Measurements from ENCODE around the gene LARGE1.
"Not testable (repeated sequence)": the region's sequence is repeated elsewhere in the genome, so short reads cannot be mapped to it uniquely, and the experiment has no call there.

The LARGE1 gene

DNA sequence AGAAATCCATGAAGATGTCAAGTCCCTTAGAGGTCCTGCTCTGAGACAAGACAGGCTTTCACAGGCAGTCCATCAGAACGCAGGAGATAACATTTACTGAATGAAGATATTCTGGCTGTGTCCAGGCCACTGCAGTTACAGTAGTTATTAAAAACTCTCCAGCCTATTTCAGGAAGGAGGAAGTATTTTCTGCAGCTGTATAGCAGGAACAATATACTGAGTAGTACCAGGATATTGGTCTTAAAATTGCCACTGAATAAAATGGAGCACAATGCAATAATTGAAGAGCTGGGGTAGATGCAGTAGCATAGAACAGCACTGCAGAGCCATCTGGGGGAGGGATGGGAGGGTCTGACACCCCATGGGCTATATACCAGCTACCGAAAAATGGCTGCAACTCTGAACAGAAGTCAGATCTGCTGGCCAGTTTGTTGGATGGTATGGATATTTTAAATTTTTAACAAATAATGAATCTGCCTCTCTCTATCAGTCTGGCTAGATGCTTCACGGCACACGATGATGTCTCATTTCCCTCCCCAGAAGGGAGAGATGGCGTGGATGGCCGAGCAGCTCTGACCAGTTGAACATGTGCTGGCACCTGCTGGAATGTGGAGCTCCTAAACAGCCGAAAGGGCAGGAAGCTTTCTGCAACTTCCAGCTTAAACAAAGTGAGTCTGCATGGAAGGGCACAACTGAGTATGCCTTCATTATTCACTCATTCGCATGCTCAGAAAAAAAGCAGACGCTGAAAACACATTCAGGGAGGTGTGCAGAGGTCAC is 520.0 kb downstream of the LARGE1 start:
- no peak for DNase-seq

DNA sequence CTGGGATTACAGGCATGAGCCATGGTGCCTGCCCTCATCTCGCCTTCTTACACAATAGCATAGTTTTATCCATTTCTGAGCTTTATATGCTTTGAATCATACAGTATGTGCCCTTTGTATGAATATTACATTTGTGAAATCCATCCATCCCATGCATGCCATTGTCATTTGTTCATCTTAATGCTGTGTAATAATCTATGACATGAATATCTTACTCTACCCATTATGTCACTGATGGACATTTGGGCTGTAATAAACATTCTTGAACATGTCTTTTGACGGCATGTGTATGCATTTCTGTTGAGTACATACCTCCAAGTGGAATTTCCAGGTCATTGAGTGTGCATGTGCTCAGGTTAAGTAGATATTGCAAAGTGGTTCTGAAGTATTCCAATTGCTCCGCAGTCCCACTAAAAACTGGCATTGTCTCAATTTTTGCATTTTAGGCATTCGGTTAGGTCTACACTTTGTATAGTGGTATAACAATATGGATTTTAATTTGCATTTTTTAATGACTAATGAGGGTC is 522.8 kb downstream of the LARGE1 start:
- DNase-seq: no peak

DNA sequence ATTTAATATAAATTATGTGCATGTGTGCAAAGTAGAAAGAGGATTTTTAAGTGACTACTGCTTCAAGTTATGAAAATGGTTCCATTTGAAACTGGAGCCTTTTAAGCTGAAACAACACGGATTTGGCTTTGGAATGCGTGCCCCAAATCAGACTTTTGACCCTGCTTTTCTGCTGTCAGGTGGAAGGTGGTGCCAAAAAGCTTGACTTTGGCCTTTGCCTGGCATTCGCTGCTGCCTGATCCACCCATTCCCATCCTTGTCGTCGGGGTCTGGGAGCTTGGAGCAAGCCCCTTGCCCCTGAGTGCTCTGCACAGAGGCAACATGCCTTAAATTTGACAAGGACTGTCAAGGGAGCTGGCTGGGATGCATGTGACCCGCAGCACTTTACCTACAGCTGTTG is 526.8 kb downstream of the LARGE1 start:
- DNase-seq: peak; percentile 31

DNA sequence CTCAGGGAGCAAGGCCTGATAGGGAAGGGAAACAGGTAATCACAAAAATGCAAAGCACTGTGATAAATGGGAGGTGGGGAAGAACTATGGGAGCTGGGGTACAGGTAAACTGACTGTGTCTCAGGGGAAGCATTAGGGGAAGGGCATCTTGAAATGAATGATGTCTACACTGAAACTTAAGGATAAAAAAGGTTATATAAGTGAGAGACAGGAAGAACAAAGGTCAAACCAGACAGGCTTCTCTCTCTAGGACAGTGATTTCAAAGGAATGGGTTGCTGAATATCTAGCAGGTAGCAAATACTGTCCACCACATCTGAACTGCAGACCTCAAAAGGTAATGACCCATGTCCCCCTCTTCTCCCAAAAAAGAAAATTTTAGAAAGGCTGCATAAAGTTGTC is 529.0 kb downstream of the LARGE1 start:
- no peak for DNase-seq

DNA sequence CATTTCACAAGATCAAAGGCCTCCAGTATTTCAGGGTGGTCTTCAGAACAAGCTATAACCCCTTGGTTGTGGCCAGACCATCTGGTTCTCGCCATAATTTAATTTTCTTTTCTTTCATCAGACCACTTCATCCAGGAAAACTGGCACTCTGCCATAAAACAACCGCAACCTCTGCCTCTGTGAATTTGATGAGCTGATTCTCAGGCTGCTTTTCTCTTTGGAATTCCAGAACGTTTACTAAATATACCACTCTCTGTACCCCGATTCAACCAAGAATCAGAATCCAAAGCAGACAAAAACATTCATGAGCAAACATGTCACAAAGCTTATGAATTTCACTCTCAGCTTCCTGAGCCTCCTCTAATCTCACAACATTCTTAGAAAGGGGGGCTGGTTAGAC is 530.3 kb downstream of the LARGE1 start:
- DNase-seq: peak; percentile 49

DNA sequence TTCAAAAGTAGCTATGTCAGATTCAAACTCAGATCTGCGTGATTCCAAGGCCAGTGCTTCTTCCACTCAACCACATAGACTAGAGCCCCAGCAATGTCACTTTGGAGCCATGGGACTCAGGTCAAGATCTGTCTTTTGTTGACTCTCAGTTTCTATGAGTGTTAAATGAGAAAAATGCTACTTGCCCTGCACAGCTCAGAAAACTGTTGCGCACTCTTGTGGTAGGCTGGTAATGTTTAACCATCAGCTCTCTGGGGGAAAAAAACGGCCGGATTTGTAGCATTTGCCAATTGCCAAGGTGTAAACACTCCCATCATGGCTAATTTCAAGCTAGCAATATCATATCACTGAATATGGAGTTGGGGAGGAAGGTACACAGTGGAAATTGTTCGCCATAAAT is 534.0 kb downstream of the LARGE1 start:
- no peak for DNase-seq

DNA sequence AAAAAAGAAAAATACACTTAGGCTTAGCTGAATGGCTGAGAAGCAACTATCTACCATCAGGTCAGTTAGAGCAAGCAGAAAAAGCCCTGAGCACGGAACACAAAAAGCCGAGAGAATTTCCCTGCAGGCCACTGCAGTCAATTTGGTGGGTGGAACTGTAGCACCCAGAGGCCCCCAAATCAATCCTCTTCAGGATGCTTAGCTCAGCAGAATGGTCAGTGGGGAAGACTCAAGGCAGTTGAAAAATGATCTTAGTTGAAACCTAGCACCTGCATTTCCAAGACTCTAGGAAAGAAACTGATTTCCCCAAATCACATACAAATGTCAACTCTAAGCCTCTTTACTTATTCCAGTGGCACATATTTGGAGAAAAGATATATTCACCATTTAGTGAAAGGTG is 534.7 kb downstream of the LARGE1 start:
- no peak for DNase-seq

DNA sequence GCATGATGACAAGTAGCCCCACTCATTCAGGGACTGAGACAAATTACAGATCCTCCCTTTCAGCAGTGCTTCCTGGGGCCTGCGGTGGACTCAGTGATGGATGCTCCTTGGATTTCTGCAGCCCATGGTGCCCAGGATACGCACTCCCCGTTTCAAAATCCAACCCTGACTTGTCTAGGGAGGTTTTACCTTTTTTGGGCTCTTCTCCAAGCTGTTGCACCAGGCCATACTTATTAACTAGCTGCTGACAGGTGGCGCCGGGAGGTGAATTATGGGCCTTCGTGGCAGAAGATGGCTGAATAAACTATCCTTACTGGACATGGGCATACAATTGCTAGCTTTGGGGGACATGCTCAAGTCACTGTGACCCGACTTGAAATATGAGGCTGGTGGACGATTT is 537.8 kb downstream of the LARGE1 start:
- no peak for DNase-seq

DNA sequence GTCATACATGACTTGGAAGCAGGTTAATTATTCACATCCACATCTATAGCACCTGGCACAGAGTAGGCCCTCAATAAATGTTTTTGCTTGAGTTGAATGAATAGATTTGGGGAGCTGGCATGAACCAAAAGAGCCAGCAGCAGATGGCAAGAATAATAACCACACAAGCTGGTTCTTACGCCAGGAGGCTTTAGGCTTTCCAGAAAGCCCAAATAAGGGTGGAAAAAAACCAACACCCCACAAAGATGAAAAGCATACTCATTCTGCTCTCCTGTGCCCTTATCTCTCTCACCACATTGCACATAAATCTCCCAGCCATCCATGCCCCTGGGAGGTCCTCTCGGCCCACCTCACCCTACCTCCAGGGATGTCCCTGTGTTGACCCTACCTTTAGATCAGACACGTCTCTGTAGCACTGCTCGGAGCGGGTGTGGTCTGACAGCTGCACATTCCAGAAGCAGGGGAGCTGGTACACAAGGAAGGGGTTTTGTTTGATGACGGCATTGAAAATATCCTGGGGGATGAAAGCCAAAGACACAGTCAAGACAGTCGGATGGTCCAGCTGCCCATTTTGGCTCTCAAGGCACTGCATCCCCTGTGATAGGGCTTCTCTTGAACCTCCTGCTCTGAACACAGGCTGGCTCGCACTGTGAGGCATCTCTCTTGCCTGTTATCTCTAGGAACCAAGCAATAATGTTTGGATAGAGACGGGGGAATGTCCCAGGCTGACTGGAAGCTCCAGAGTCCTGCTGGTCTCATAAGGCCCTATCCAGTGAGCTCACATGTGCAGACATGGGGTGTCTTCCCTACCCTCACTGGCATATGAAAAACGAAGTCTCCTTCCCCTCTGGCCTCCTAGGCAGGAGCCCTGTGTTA is 538.5 kb downstream of the LARGE1 start:
- DNase-seq: no peak

DNA sequence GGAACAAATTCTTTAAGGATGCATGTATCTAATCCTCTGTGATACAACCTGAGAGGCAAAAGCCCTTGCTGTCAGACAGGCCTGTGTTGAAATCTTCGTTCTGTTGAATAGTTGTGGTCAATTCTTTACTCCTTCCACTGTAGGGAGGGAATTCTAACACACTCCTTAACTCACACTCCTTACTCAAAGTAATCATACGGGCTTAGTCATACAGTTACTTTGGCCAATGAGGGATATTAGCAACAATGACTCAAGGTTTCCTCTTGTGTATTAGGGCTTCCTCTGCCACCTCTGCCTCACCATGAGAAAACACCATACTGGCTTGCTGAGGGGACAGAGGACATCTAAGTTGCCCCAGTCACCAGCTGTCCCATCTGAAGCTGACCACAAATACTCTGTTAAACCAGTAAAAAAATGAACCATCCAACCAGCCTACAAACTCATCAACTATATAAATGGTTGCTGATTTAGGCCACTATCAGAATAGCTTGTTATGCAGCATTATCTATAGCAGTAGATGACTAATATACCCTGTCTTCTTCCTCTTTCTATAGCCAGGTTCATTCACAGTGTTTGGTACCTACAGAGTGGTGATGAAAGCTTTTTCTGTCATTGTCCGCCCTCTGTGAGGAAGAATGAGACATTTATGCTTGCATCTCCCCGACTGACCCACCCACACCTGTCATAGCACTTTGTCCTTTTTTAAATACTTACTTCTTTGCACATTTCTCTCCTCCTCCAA is 539.3 kb downstream of the LARGE1 start:
- no peak for DNase-seq

DNA sequence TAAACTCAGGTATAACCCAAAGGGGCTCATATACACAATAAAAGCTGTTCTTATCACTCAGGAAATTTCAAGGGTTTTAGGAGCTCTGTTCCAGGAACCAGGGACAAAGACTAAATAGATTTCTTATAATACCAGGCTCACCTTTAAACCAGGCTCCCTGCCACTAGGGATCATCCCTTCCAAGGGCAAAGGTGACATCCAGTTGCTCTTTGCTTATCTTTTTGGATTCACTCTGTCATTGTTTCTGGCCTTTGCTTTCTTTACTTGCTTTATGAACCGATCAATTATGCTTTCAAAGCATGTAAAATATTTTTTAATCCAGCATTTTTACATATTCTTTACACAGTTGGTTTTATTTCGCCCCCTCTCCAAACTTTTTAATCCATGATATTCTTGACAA is 540.4 kb downstream of the LARGE1 start:
- no peak for DNase-seq

DNA sequence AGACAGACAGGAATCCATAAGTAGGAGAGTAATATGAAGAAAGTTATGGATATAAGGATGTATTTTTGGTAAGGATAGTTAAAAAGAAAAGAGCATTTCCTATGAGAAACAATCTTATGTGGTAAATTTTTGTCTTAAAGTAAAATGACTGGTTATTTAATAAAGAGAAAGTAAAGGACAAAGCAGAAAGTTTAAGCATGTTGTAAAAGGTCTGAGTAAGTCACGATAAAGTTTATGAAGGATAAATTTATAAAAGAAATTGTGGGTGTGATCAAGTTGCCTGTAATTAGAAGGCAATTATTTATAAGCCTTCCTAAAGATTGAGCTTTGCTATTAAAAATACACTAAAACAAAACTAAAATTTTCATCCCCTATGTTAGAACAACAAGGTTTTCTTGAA is 547.4 kb downstream of the LARGE1 start:
- no peak for DNase-seq

DNA sequence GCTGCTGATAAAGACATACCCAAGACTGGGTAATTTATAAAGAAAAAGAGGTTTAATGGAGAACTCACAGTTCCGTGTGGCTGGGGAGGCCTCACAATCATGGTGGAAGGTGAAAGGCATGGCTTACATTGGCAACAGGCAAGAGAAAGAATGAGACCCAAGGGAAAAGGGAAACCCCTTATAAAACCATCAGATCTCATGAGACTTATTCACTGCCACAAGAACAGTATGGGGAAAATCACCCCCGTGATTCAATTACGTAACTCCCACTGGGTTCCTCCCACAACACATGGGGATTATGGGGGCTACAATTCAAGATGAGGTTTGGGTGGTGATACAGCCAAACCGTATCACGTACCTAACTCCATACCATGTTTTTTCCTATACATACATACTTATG is 557.0 kb downstream of the LARGE1 start:
- DNase-seq: not testable (repeated sequence)

DNA sequence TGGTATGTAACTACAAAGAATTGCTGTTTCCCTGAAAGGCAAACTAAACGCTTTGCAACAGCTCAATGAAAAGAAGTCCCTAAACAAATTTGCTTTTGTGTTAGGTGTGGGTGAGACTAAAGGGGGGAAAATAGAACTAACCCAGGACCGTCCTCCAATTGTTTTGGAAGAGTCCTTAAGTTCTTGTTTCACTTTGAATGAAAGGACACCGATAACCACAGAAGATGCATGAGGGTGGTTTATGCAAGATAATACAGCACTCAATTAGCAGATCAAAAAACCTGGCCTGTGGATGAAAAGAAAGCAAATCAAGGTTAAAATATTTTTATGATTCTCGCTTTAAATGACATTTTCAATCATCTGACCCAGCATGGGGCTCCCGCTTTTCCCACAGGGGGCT is 557.6 kb downstream of the LARGE1 start:
- no peak for DNase-seq

DNA sequence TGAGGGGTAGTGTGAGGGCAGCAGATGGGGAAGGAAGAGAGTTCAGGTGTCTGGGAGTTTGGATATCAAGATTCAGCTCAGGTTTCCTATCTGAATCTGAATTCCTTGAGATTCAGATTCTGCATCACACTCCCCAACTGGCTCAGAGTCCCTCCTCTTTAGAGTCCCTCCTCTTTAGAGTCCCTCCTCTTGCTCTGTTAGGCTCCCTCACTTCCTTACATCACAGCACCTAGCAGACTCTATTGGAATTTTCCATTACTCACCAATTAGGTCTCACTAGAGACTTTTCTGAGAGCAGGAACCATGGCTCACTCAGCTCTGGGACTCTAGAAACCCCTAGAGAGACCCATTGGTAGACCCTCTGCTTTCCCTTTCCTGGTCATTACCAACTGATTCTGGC is 558.7 kb downstream of the LARGE1 start:
- DNase-seq: no peak

DNA sequence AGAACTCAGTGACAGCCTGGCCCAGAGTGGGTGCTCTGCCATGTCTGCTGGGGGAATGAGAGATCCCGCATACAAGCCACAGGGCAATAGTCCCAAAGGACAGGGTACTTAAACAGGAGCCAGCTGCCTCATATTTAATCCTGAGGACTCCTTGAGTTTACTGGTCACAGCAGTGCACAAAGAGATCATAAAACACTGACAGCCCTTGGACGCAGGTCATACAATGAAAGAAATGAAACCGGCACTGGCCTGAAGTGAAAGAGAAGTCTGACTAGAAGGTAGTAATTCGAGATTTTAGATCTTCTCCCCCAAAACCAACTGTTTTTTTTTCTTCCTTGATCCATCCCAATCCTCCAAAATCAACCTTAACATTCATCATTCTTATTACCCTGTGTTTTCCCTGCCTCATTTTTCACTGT is 562.3 kb downstream of the LARGE1 start:
- no peak for DNase-seq

DNA sequence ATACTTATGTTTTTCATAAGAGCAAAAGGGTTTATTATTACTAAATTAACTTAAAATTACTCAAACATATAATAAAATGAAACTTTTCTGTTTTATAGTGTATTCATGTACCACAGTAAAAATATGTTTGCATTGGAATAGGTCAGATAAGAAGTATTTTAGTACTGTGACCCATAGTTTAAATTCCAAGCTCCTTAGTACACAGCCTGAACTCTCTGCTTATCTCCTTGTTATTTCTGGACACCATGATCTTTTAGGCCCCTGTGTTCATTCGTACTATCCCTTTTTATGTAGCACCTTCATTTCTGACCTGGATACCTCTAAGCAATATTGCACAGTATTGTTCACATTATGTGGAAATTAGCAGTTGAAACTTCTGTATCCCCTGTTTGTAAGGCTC is 565.3 kb downstream of the LARGE1 start:
- no peak for DNase-seq

DNA sequence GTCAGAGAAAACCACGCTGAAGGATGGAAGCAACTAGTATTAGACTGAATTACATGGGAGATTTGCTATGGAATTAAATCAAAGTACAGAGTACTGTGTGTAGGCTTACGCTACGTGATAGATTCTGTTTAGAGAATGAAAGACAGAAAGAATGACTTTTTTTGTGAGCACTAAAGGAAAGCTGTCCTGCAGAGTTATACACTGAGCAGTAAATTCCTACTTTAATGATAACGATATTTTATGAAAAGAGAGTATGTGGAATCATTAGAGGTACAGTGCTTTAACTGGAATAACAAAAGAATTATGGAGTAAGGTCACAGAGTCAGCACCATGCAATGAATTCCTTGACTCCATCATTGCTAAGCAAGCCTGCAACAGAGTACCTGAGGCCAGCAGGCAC is 566.8 kb downstream of the LARGE1 start:
- no peak for DNase-seq

DNA sequence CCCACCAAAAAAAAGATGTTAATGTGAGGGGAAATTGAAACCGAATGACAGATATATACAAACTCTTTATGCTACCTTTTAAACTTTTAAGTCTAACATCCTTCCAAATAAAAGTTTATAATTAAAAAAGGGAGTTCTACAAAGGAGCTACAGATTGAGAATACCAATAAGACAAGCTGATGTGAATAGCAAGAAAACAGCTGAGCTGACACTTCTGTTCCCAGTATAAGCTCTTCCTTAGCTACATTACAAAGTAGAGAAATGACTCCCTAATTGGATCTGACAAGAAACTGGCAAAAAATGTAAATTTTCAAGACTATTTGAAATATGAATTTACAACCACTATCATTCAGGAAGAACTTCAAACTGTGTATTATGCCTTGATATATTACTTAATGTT is 567.5 kb downstream of the LARGE1 start:
- DNase-seq: no peak

DNA sequence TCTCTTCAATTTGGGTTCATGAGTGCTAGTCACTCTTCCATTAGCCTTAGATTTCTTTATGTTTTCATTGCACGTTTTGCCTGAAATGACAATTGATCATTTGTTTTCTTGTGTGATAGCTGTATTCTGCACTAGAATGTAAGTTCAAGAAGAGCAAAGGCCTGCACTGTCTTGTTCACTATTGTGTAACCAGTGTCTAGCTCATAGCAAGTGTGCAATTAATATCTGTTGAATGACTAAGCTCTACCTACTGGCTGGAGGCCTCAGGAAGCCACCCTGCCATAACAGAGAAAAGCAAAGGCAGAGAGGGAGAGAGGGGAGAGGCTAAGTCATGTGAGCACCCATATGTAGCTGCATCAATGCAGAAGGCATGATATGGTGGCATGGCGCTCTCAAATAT is 569.3 kb downstream of the LARGE1 start:
- no peak for DNase-seq

DNA sequence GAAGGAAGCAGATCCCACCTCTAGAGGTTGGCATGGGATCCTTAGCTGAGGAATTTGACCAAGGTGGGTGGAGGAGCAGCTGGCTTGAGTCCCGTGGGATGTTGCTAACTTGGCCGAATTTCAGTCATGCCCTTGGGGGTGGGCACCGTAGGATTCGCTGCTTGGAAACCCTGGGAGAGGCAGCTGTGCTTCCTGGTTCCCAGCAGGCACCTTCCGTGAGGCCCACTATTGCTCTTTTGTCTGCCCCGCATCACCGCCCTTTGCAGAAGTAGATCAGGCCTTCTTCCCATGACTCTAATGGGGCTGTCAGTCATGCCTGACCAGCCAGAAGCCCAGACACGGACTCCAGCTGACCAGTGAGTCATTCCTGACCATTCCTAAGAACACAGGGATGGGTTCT is 569.8 kb downstream of the LARGE1 start:
- no peak for DNase-seq

DNA sequence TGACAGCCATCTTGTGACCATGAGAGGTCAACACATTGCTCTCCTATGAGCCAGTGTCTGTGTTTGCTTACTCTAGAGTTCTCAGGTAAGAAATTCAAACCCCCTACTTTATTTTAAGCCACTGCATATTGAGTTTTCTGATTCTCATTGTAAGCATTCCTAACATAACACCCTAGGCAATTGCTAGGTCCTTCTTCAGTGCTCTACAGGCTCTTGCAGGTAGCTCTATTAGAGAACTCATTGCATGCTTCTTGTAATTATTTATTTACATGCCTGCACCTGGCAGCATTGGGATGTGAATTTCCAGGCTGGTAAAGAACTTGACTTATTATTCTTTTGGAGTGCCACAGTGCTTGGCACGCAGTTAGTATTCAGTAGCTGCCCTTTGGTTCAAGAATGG is 573.3 kb downstream of the LARGE1 start:
- no peak for DNase-seq

DNA sequence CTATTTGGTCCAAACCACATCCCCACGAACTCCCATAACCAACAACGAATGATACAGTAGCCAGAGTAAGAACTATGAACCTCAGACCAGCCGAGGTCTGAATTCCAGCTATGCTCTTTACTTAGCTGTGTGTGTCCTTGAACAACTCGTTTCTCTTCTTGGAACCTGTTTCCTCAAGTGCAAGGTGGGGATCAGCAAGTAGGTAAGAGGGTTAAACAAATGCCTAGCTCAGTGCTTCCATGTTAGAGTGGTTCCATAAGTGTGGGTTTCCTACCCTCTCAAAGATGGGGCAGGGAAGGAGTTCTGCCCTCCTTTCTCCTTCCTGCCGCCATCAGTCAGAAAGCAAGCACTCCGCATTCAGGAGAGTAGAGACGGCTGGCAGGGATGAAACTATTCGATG is 578.7 kb downstream of the LARGE1 start:
- DNase-seq: no peak

Measured in eye (tissue), 1 donor.